HCT116 (cell line): Measurements from ENCODE around the gene TNRC18. TPM values are rescaled to one million over a fixed set of nuclear protein-coding genes. Genes with fewer than 3 reads are reported as not detected.

Experiments
- ATAC-seq: fragments of 200-7000 bp; cut with Tn5 transposase; 2 replicates; pipeline ENCODE4 v1.9.1; 2020; ENCODE audit warnings: mild to moderate bottlenecking, moderate library complexity
- BruUV-seq: library from RNA; stranded (reverse); fragments of 400-500 nt; replicated peaks from 2 replicates; lab custom pipeline; 2021; lab: Mats Ljungman, UMichigan
- CTCF ChIA-PET: fragments of 300-600 bp; sonication (Branson Sonifier 250); formaldehyde crosslinking; loops from one replicate; lab custom pipeline; 2021; ENCODE audit warnings: antibody characterized with exemption; lab: Charles Lee
- POLR2A ChIA-PET: fragments of 300-600, 350-600 bp; sonication (Branson Sonifier 250); formaldehyde crosslinking; loops from one replicate; lab custom pipeline; 2021; ENCODE audit warnings: antibody characterized with exemption; lab: Charles Lee
- RAD21 ChIA-PET, 2 experiments: fragments of 300-600 bp; sonication (Branson Sonifier 250); formaldehyde crosslinking; loops; one replicate each; lab custom pipeline; 2023; ENCODE audit warnings: low total read pairs in 2 of 2; ENCODE audit not compliant: uncharacterized antibody in 2 of 2, unreplicated experiment in 2 of 2, low non-redundant PET in 1 of 2; lab: Charles Lee
- DNase-seq: peaks from one replicate; pipeline ENCODE4 v3.0.0-alpha.2; 2010; ENCODE audit warnings: low read depth, low spot score
- H2AFZ ChIP-seq: fragments of 200-600 bp; shearing (Covaris generic), sonication (generic); 2 replicates; pipeline ENCODE4 v1.6.1; 2017; ENCODE audit warnings: low read depth, mixed run types, mixed read lengths, antibody characterized with exemption, low read length; ENCODE audit not compliant: poor library complexity, severe bottlenecking
- H3K27ac ChIP-seq: 2 replicates; pipeline ENCODE4 v1.5.1; 2012; ENCODE audit warnings: low read depth, low read length
- H3K27me3 ChIP-seq: fragments of 200-600 bp; sonication (generic); 2 replicates; pipeline ENCODE4 v1.6.1; 2016; ENCODE audit warnings: mixed run types, low read length, mixed read lengths; ENCODE audit not compliant: insufficient read depth
- H3K36me3 ChIP-seq, 2 experiments: fragments of 200-500 bp in 1 of 2; fragments of 200-600 bp in 1 of 2; sonication (Bioruptor generic) in 1 of 2; sonication (generic) in 1 of 2; 2 replicates each; pipeline versions ENCODE4 v1.5.1 to v1.6.1; 2014 to 2016; ENCODE audit warnings: low read length in 2 of 2, inconsistent platforms in 1 of 2, mixed read lengths in 1 of 2, mixed run types in 1 of 2; ENCODE audit not compliant: insufficient read depth in 2 of 2, control insufficient read depth in 1 of 2
- H3K4me1 ChIP-seq, 2 experiments: fragments of 200-600 bp in 1 of 2; sonication (generic) in 1 of 2; 2 replicates each; pipeline versions ENCODE4 v1.5.1 to v1.6.1; 2012 to 2017; ENCODE audit warnings: low read length in 2 of 2, inconsistent platforms in 1 of 2, mild to moderate bottlenecking in 1 of 2, mixed read lengths in 1 of 2, mixed run types in 1 of 2, moderate library complexity in 1 of 2; ENCODE audit not compliant: insufficient read depth in 2 of 2, control insufficient read depth in 1 of 2
- H3K4me2 ChIP-seq: fragments of 200-600 bp; sonication (generic); 2 replicates; pipeline ENCODE4 v1.6.1; 2017; ENCODE audit warnings: mixed run types, low read length, mixed read lengths
- H3K4me3 ChIP-seq, 2 experiments: fragments of 200-600 bp in 1 of 2; sonication (generic) in 1 of 2; replicated peaks in 1 of 2; 2 replicates each; pipeline ENCODE4 v1.5.1; 2011 to 2016; ENCODE audit warnings: low read length in 2 of 2, control low read depth in 1 of 2, low read depth in 1 of 2, mild to moderate bottlenecking in 1 of 2, mixed read lengths in 1 of 2, mixed run types in 1 of 2
- H3K79me2 ChIP-seq: fragments of 200-600 bp; sonication (generic); 2 replicates; pipeline ENCODE4 v1.6.1; 2017; ENCODE audit warnings: mild to moderate bottlenecking, mixed run types, low read length, moderate library complexity, mixed read lengths; ENCODE audit not compliant: insufficient read depth
- H3K9ac ChIP-seq: fragments of 200-600 bp; sonication (generic); 2 replicates; pipeline ENCODE4 v1.6.1; 2016; ENCODE audit warnings: low read length, mixed read lengths
- H3K9me2 ChIP-seq: fragments of 200-600 bp; sonication (generic), shearing (Covaris generic); 2 replicates; pipeline ENCODE4 v1.6.1; 2017; ENCODE audit warnings: mixed run types, mild to moderate bottlenecking, moderate library complexity; ENCODE audit not compliant: insufficient read depth
- H3K9me3 ChIP-seq, 2 experiments: fragments of 200-500 bp in 1 of 2; fragments of 200-600 bp in 1 of 2; sonication (Bioruptor generic) in 1 of 2; sonication (generic) in 1 of 2; 2 replicates each; pipeline ENCODE4 v1.6.1; 2014 to 2017; ENCODE audit warnings: low read length in 2 of 2, mixed read lengths in 2 of 2, inconsistent platforms in 1 of 2, low read depth in 1 of 2, mild to moderate bottlenecking in 1 of 2, mixed run types in 1 of 2, moderate library complexity in 1 of 2; ENCODE audit not compliant: control insufficient read depth in 1 of 2, insufficient read depth in 1 of 2
- H4K20me1 ChIP-seq: fragments of 200-600 bp; sonication (generic), shearing (Covaris generic); 2 replicates; pipeline ENCODE4 v1.6.1; 2017; ENCODE audit warnings: mixed run types, mild to moderate bottlenecking, moderate library complexity; ENCODE audit not compliant: insufficient read depth
- EZH2 ChIP-seq: fragments of 200-600 bp; sonication (generic); IDR thresholded peaks from 2 replicates; pipeline ENCODE4 v1.6.1; 2017; ENCODE audit warnings: antibody characterized with exemption, mixed run types
- POLR2A ChIP-seq: IDR thresholded peaks from 2 replicates; pipeline ENCODE4 v1.7.0; 2011; ENCODE audit warnings: borderline replicate concordance; ENCODE audit not compliant: insufficient read depth, insufficient read length; ENCODE audit errors: extremely low read depth
- POLR2AphosphoS5 ChIP-seq: IDR thresholded peaks from 2 replicates; pipeline ENCODE4 v1.6.1; 2011; ENCODE audit warnings: mild to moderate bottlenecking, low read depth, low read length, moderate library complexity
- SP1 ChIP-seq: IDR thresholded peaks from 2 replicates; pipeline ENCODE4 v1.6.1; 2012; ENCODE audit warnings: low read depth
- TCF7L2 ChIP-seq: IDR thresholded peaks from 2 replicates; pipeline ENCODE4 v1.7.0; 2011; ENCODE audit warnings: borderline replicate concordance, inconsistent platforms; ENCODE audit not compliant: insufficient read depth, insufficient read length; ENCODE audit errors: extremely low read depth
- YY1 ChIP-seq: IDR thresholded peaks from 2 replicates; pipeline ENCODE4 v1.6.1; 2011; ENCODE audit warnings: low read length, low read depth, moderate library complexity, mild to moderate bottlenecking; ENCODE audit not compliant: insufficient replicate concordance; ENCODE audit errors: extremely low read depth
- intact Hi-C: fragments of 100-400 bp; cut with micrococcal nuclease; formaldehyde crosslinking; loops from 2 replicates; pipeline ENCODE4 v1.10.0; 2022
- total RNA-seq: library from RNA; stranded (reverse); gene quantifications from one replicate; pipeline ENCODE4 v1.2.1, GENCODE V29; 2021; ENCODE audit not compliant: unreplicated experiment
- TF ChIP-seq, protein P1 (sequence below), 3 experiments: fragments of 200-600 bp in 1 of 3; sonication (generic) in 1 of 3; IDR thresholded peaks in 2 of 3; conservative IDR thresholded peaks in 1 of 3; 2 replicates each; pipeline ENCODE4 v1.5.1; 2012 to 2017; ENCODE audit warnings: low read depth in 2 of 3, low read length in 2 of 3, antibody characterized with exemption in 1 of 3, borderline replicate concordance in 1 of 3, control low read depth in 1 of 3, mild to moderate bottlenecking in 1 of 3, mixed read lengths in 1 of 3, mixed run types in 1 of 3, moderate library complexity in 1 of 3; ENCODE audit not compliant: insufficient read depth in 1 of 3

TNRC18 gene
- total RNA-seq, 1 experiment from 2014 or later: 101 TPM

DNA sequence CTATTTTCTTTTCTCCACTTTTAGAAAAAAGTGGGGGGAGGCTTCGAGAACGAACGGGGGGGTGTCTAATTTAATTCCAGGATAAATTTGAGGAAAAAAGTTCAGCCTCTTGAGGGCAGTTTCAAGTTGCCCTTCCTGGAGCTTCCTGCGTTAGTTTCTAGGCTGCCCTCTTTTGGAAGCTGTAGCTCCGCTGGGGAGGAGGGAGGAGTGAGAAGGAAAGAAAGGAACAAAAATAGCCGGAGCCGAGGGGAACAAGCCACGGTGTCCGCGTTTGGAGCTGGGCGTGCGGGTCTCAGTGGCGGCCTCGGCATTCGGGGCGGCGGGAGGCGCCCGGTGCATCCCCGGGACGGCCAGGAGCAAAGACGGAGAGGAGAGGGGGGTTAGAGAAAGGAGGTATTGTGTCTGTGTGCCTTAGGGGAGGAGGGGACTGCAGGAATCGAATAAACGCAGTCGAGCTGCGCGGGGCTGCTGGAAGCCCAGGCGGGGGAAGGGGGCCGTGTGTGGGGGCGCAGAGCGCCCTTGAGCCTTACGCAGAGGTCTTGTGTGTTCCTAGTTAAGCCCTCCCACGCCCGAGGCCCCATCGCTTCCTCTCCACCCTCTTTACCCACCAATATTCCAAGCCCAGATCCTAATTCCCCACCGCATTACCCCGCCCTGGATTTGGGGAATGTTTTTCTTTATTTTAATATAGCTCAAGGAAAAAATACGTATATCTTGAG is 2.0 kb upstream of the TNRC18 start:
- intact Hi-C loops: loop anchor here (2.0 kb wide), 1 partner anchor 59 kb away; no protein-coding TSS in a partner anchor
- Histone ChIP-seq H3K9me3 (no peaks in the 10 kb centered on the region), H2AFZ (no peak overlapping the region), H3K4me2 (peak overlapping the region; percentile 98), H3K4me3 (peak overlapping the region; percentile 81 to 87), H3K9me2 (no peaks in the 10 kb centered on the region), H3K36me3 (no peaks in the 10 kb centered on the region), H3K9ac (peak overlapping the region; percentile 98), H3K27me3 (no peaks in the 10 kb centered on the region), H3K4me1 (peaks cover 12 to 45% of the 10 kb centered on the region in 2 experiments), H3K79me2 (peaks cover 81% of the 10 kb centered on the region), H3K27ac (peak overlapping the region; percentile 98), H4K20me1 (no peaks in the 10 kb centered on the region)
- ATAC-seq (peak; percentile 2; the same call in 1 of the 2 replicates), DNase-seq (no peak)
- BruUV-seq: TSS peak; percentile 39
- ChIA-PET CTCF (interaction anchor here (1.0 to 1.5 kb wide), 3 partner anchors 60 to 186 kb away, joined by 3 to 5 read pairs (median 4); no protein-coding TSS in a partner anchor), POLR2A (interaction anchor here (0.7 to 2.1 kb wide), 5 partner anchors 9 to 199 kb away, joined by 3 to 6 read pairs (median 5); no protein-coding TSS in a partner anchor), RAD21 (interaction anchor here in 1 of 2 experiments (0.8 kb wide), 1 partner anchor 28 kb away, joined by 3 read pairs; no protein-coding TSS in a partner anchor)
- TF ChIP-seq TCF7L2 (no peak), YY1 (peak; percentile 52), SP1 (no peak), POLR2AphosphoS5 (peak; percentile 83), POLR2A (peak; percentile 71), EZH2 (no peak)
- TF ChIP-seq, protein P1, sequence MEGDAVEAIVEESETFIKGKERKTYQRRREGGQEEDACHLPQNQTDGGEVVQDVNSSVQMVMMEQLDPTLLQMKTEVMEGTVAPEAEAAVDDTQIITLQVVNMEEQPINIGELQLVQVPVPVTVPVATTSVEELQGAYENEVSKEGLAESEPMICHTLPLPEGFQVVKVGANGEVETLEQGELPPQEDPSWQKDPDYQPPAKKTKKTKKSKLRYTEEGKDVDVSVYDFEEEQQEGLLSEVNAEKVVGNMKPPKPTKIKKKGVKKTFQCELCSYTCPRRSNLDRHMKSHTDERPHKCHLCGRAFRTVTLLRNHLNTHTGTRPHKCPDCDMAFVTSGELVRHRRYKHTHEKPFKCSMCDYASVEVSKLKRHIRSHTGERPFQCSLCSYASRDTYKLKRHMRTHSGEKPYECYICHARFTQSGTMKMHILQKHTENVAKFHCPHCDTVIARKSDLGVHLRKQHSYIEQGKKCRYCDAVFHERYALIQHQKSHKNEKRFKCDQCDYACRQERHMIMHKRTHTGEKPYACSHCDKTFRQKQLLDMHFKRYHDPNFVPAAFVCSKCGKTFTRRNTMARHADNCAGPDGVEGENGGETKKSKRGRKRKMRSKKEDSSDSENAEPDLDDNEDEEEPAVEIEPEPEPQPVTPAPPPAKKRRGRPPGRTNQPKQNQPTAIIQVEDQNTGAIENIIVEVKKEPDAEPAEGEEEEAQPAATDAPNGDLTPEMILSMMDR (IDR thresholded peaks at IDR 0.05 in 2 of 3, conservative IDR thresholded peaks at IDR 0.05 in 1 of 3; ENCODE audit: borderline replicate concordance in 1 of 3, insufficient read depth in 1 of 3, low read depth in 2 of 3, low read length in 2 of 3): no peak
